Pons (tissue), 1 donor: ENCODE measurements around the gene CDC42BPG.
"Not testable (repeated sequence)": the region's sequence is repeated elsewhere in the genome, so short reads cannot be mapped to it uniquely, and the experiment has no call there.

Source experiments
- DNase-seq: peaks from one replicate; pipeline ENCODE4 v3.0.0-alpha.2; 2016; ENCODE audit warnings: low spot score

The CDC42BPG gene

DNA sequence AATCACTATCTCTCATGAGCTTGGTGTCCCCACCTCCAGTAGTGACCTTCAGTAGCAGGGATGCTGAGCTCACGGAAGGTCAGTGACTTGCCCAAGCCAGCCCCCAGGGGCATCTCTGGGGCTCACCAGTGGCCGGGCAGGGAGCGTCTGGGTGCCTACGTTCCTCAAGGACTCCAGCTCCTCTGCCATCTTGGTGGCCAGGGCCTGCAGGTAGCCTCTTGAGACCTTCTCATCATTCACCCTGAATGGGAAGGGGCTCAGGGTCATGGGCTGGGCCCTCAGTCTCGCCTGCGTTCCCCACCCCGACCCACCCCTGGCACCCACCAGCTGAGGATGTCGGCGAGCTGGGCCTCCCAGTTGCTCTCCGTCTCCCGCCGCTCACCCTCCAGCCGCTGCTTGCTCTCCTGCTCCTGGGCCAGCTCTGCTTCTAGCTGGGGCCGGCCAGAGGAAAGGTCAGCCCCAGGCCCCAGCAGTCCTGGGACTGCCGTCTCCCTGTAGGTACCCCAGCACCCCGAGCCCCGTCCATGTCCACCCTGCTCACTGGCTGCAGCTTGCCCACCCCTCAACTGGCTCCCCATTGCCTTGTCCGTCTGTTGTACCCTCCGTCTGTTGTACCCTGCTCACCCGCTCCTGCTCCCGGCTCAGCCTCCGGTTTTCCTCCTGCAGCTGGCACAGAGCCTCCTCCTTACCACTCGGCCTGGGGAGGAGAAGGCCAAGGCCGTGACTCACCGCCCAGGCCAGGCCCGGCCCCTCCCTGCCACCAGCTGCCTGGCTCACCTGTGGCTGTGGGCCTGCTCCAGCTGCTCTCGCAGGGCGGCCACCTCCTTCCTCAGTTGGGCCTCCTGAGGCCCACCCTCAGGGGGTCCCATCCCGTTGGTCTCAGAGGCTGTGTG, 9.5 kb downstream of the CDC42BPG start:
- DNase-seq: no peak

DNA sequence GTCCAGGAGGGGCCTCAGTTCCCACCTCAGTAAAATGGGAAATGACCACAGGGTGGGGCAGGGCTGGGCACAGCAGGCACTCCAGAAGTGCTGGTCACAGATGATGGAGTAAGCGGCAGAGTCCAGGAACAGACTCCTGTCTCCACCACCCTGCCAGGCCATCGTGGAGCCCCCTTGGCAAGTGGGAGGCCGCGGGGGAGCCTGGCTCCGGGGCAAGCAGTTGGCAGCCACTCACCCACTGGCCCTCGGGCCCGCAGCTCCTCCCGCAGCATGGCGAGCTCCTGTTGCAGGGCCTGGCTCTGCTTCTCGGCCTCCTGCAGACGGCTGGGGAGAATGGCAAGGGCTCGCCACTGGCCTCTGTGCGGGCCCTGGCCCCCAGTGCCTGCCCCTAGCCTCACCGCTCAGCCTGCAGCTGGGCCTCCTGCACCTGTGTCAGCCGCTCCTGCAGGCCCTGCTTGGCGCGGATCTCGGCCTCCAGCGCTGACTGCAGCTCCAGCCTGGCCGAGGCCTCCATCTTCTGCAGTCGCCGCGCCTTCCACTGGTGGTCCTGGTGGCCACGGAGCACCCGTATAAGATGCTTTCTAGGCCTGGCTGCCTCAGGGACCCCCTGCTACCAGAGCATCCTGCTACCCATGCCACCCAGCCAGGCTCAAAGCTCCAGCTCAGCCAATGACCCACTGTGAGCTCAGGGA, 10.3 kb downstream of the CDC42BPG start:
- DNase-seq: no peak

DNA sequence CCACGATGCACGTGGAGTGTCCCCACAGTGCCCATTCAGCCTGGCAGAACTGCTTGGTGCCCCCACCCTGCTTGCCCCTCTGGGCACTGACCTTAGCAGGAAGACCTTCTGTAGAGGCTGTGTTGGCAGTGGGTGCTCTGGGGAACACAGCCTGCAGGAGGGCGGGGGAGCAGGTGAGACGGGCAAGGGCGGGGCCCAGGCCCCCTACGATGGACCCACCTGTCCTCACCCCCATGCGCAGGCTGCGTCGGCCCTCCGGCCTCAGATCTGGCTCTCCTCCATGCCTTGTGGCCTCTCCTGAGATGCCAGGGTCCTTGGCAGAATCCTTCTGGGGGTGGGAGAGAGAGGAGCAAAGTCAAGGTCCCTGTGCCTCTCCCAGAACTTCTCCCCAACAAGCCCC, 10.9 kb downstream of the CDC42BPG start:
- DNase-seq: no peak

DNA sequence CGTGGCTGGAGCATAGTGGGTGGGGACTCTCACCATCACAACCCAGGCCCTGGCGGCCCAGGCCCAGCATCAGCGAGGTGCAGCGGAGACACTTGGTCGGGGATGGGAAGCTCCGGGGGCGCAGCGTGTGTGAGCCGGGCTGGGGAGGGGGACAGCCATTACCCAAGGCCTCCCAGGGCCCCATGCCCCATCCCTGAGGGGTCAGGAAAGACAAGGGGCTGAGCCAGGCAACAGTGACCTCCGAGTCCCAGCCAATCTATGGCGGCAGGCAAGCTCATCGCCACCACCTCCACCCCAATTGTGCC, 11.3 kb downstream of the CDC42BPG start:
- DNase-seq: no peak

DNA sequence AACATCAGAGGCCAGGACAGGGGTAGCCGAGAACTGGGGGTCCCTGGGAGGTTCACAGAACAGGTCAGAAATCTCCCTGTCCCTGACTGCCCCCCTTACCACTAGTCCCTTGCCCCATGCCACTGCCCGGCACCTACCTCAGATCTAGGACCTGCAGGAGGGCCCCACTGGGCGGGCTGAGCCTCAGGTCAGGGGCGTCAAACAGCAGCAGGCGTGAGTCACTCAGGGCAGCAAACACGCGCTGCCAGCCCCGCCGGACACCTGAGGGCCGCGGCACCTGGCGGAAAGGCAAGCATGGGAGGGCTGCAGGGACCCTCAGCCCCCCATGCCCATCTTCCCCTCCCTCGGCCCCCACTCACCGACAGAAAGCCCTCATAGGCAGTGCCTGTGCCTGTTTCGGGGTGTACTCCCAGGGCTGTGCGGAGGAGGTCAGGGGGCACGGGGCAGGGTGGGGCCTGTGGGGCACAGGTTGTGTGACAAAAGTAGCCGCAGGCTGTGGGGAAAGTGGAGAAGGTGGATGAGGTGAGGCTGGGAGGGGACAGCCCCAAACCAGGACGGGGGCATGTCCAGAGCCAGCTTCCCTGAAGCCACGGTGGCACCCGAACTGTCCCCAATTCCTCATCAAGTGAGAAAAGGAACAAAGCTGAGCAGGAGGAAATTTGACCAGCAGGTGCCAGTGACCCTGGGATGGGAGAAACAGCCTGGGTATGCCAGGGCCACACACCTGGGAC, 11.8 kb downstream of the CDC42BPG start:
- no peak for DNase-seq

DNA sequence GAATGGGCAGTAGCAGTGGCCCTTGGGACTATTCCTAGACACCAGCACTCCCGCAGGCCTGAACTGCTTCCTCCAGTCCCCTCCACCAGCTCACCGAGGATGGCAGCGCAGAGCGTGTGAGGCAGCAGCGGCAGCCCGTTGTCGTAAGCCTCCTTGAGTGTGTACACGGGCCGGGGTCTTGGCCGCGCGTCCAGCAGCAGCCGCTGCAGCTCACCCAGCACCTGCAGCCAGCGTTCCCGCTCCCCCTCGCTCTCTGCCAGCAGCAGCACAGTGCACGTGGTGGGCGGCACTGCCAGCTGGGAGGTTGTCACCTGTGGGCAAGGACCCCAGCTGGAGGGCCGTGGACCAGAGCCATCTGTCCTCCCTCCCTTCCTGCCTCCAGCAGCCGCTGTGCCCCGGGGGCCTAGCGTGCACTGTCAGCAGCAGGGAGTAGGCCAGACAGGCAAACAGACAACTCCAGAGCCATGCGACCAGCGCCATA, 13.0 kb downstream of the CDC42BPG start:
- DNase-seq: no peak

DNA sequence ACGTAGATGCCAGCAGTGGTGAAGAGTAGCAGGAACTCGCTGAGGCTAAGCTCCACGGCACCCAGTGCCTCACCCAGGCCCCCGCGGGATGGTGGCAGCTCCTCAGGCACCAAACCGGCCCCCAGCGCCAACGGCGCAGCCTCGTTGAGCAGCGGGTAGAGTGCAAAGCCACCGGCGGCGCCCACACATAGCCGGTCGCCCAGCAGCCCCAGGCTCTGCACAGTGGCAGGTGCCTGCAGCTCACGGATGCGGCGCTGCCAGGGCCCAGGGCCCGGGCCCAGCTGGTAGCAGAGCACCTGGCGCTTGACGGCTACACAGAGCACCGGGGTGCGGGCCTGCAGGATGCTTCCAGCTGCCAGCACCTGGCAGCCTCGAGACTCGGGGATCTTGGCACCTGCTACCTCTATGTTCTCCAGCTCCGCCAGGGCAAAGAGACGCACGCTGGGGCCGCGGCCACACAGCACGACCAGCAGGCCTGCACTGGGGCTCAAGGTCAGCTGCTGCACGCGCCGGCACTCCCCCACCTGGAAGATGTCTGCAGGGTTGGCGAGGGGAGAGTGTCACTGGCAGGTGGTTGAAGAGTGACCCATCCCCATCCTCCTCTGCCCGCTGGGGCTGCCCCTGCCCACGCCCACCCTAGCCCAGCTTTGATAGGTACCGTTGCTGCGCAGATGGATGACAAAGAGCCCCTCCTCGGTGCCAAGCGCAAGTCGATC, 14.8 kb downstream of the CDC42BPG start:
- no peak for DNase-seq

DNA sequence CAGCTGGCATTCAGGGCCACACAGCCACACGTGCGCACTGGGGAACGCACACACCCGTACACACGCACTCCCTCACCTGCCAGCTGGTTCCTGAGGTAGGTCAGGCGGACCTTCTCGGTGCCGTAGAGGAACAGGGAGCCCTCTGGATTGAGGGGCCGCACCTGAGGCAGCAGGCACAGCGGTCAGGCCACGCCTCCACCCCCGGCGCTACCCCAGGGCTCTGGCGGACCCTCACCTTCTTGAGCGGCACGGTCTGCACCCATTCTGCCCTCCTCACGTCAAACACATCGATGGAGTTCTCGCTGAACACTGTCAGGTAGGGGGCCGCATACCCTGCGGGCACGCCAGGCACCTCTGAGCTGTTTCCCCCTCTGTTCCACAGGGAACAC, 17.0 kb downstream of the CDC42BPG start:
- DNase-seq: no peak

DNA sequence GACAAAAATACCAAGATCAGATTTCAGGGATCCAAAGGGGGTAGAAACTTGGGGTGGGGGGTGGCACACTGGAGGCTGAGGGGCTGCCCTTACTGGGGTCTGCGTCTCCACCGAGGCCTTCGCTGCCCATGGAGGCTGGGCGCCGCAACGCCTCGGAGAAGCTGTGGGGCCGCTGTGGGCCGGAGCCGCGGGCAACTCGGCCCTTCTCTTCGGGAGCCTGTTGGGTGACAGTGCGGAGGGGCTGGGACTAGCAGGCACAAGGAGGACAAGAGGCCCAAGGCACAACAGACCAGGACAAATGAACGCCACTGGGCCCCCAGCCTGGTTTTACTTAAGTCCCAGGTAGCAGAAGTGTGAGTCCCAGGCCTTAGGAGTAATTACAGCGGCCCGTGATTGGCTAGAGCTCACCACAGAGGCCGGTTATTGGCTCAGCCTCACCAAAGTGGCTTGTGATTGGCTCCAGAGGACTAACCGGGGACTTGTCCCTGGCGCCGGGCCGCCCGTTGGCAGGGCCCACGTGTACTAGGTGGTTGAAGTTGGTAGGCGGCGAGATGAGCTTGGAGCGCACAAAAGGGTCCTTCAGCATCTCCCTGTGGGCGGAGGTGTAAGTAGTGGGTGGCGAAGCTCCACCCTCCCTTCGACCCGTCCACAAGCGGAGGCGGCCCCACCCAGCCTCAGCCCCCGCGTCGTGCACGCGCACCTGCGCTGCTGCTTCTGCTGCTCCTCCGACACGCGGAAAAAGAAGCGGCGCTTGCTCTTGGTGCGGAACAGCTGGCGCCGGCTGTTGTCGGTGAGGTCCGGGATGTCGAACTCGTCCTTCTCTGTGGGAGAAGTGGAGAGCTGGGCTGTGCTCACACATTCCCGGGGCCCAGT, 17.6 kb downstream of the CDC42BPG start:
- no peak for DNase-seq

DNA sequence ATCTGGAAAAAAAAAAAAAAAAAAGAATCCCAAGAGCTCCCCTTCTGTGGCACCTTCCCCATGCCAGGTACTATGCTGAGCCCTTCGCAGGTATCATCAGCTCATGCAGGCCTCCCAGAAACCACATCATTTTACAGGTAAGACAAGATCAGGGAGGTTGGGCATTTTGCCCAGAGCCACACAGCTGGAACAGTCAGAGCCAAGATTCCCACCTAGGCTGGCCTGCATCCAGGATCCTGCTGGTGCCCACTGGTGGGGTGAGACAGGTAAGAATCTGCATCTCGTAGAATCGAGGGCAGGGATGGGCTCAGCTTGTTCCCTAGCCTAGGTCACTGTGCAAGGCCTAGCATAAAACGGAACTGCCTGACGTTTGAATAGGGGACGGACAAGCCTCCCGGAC, 18.4 kb downstream of the CDC42BPG start:
- no peak for DNase-seq

DNA sequence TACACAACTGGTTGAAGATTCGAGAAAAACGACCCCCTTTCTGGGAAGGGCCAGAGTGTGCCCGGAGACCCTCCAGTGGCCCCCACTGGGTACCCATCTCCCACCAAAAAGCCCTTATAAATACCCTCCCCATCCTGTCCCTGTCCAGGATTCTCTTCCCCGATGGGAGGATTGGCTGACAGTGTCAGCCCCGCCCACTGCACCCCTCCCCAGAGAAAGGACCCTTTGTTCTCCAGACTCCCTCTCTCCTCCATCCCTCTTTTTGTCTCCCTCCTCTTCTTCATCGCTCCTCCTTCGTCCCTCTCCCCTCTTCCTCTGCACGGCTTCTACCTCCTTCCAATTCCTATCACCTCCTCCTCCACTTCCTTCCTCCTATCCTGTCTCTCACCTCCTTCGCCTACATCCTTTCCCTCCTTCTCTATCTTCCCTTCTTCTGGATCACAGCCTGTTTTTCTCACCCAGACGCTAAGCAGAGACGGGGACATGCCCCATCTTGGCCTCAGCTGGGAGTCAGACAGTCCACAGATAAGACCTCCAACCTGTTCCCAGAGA, 20.8 kb downstream of the CDC42BPG start:
- DNase-seq: no peak

DNA sequence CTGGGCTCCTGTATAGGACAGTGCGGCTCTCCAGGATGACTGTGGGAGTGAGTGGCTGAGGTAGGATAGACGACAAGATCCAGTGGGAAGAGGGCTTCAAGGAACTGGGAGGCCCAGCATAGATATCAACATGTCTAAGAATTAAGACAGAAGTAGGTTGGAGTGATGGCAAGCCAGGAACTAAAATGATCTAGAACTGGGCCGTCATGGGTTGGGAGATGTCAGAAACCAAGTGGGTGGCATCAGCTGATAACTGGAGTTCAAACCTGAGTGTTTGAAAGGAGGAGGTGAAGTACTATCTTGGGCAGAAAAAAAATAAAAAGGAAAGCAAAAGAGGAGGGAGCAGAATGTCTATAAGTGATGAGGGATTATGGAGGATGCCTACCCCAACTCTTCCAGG, 27.0 kb downstream of the CDC42BPG start:
- no peak for DNase-seq

DNA sequence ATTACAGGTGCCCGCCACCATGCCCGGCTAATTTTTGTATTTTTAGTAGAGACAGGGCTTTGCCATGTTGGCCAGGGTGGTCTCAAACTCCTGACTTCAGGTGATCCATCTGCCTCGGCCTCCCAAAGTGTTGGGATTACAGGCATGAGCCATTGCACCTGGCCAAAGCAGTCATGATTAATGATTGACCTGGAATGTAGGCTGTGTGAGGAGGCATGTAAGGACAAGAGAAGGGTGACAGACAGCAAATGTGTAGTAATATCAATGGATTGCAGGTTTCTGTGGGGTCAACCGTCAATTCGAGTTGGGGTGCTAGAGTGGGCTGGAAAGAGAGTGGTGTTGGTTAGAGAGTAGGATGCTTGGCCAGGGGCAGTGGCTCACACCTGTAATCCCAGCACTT, 29.0 kb downstream of the CDC42BPG start:
- not testable (repeated sequence) for DNase-seq

DNA sequence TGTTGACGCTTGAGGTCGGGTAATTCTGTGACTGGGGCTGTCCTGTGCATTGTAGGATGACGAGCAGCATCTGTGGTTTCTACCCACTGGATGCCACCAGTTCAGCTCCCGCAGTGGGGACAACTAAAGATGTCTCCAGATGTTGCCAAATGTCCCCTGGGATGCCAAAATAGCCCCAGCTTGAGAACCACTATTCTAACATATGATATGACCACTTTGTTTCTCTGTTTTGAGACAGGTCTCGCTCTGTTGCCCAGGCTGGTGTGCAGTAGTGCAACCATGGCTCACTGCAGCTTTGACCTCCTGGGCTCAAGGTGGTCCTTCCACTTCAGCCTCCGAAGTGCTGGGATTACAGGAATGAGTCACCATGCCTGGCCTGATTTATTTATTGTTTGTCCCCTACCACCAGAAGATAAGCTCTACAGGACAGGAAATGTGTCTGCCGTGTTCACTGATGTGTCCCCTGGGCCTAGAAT, 29.7 kb downstream of the CDC42BPG start:
- DNase-seq: no peak

DNA sequence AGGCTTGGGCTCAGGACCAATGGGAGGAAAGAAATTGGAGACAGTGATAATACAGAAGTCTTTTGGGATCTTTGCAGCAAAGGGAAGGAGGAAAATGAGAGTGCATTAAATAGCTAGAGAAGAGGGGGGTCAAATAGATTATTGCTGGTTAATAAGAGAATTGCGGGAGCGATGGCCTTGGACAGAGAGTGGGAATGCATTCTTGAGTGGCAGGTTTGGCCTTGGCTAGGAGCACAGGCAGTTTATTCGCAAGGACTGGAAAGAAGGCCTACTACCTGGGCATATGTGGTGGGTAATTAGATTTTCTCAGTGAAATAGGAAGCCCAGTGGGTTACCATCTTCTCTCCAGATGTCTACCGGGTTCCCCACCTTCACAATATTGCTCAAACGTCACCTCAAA, 30.6 kb downstream of the CDC42BPG start:
- DNase-seq: no peak

DNA sequence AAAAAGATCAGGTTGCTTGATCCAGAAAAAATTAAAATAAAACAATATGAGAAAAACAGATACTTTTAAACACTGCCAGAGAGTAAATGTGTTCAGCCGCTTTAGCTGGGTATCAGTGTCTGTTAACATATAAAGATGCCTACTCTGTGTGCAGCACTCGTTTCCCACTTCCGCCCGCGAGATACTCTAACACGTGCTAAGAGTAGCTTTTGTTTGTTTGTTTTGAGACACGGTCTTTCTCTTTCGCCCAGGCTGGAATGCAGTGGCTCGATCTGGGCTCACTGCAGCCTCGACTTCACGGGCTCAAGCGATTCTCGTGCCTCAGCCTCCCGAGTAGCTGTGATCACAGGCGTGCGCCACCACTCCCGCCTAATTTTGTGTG, 33.6 kb downstream of the CDC42BPG start:
- no peak for DNase-seq

DNA sequence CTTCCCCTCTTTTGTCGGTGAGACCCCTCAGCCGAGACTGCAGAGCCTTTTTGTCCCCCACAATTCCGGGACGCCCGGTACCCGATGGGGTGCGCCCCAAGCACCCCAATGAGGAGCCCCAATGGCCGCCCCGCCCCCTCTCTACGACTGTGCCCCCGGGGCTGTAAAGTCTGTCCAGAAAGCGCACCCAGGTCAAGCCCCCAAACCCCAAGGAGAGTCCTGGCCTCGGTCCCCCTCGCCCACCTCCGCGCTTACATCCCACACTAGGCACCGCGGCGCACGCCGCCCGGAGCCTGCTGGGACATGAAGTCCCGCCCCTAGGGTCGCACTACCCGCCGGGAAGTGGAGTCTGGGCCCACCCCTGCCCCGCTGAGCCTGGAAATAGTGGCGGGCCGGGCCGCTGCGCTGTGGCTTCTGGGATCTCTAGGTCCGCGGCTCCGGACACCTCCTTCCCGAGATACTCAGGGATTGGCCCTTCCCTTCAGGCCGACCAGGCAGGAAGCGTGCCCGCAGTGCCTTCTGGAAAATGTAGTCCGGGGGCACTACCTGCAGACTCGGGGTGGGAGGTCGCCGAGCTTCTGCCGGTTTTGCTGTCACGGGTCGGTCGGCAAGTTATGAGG, 34.1 kb downstream of the CDC42BPG start, which contains the start of gene MEN1:
Gene MEN1, minus strand, starts transcription at position 281 of the 620 bp plus-strand sequence. CDS start 442 bp downstream, outside the sequence.
- DNase-seq: peak; percentile 95

DNA sequence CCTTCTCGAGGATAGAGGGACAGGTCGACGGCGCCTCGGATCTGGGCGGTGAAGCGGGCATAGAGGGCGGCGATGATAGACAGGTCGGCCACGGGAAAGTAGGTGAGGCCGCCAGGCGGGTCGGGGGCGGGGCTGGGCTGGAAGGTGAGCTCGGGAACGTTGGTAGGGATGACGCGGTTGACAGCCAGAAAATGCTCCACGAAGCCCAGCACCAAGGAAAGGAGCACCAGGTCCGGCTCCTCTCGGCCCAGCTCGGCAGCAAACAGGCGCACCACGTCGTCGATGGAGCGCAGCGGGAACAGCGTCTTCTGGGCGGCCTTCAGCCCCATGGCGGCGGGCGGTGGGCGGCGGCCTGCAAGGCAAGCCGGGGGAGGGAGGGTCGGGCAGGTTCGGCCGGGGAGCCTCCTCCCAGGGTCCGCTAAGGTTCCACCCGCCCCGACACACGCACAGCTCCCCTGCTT, 34.6 kb downstream of the CDC42BPG start:
- DNase-seq: no peak

DNA sequence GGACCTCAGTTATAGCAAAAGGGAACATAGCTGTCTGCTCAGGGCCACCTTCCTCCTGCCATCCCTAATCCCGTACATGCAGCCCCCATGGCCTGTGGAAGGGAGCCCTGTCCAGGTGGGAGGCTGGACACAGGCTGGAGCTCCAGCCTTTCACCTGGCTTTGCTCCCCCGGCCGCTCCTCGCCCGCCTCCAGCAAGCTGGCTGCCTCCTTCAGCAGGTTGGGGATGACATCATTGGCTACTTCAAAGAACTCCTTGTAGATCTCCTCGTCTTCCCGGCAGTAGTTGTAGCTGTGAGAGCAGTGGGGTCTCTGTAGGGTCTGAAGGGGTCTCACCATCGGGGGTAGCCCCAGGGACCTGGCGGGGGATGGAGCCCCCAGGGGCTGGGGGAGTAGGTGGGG, 39.0 kb downstream of the CDC42BPG start:
- DNase-seq: no peak
